ENCODE results near the gene E2F6. TPM values are rescaled to one million over a fixed set of nuclear protein-coding genes. Genes with fewer than 3 reads are reported as not detected.

Gene E2F6
- total RNA-seq, 1 experiment from 2014 or later = 14.2 TPM

DNA sequence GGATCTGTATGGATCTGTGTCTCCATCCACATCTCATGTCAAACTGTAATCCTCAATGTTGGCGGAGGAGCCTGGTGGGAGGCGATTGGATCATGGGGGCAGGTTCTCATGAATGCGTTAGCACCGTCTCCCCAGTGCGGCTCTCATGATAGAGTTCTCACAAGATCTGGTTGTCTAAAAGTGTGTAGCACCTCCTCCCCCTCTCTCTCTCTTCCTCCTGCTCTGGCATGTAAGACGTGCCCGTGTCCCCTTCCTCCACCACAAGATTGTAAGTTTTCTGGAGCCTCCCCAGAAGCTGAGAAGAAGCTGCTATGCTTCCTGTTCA lies 66.6 kb downstream of the E2F6 start:
- H3K27me3 Mint-ChIP-seq (ENCODE audit: low read depth) = no peaks in the 10 kb centered on the region
- ChIA-PET CTCF (no interaction called here), POLR2A (no interaction called here)
- ATAC-seq = no peak
- H3K4me3 Mint-ChIP-seq = no peak overlapping the region
- H3K4me1 Mint-ChIP-seq = peaks cover 7% of the 10 kb centered on the region
- peaks cover 5% of the 10 kb centered on the region; the same call in 1 of the 2 replicates for H3K9me3 Mint-ChIP-seq
- H3K27ac Mint-ChIP-seq = no peak overlapping the region
- no peak for DNase-seq (ENCODE audit: low spot score)
- no peaks in the 10 kb centered on the region for H3K36me3 Mint-ChIP-seq
- TF ChIP-seq AR (CRISPR knock-in tag; IDR thresholded peaks at IDR 0.05) (no peak), RELA (CRISPR knock-in tag; IDR thresholded peaks at IDR 0.05; ENCODE audit: borderline replicate concordance) (no peak), PREB (CRISPR knock-in tag; IDR thresholded peaks at IDR 0.05; ENCODE audit: borderline replicate concordance) (no peak)
- TF ChIP-seq, protein P1, sequence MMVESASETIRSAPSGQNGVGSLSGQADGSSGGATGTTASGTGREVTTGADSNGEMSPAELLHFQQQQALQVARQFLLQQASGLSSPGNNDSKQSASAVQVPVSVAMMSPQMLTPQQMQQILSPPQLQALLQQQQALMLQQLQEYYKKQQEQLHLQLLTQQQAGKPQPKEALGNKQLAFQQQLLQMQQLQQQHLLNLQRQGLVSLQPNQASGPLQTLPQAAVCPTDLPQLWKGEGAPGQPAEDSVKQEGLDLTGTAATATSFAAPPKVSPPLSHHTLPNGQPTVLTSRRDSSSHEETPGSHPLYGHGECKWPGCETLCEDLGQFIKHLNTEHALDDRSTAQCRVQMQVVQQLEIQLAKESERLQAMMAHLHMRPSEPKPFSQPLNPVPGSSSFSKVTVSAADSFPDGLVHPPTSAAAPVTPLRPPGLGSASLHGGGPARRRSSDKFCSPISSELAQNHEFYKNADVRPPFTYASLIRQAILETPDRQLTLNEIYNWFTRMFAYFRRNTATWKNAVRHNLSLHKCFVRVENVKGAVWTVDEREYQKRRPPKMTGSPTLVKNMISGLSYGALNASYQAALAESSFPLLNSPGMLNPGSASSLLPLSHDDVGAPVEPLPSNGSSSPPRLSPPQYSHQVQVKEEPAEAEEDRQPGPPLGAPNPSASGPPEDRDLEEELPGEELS (CRISPR knock-in tag; IDR thresholded peaks at IDR 0.05) = no peak
- TF ChIP-seq, protein P2, sequence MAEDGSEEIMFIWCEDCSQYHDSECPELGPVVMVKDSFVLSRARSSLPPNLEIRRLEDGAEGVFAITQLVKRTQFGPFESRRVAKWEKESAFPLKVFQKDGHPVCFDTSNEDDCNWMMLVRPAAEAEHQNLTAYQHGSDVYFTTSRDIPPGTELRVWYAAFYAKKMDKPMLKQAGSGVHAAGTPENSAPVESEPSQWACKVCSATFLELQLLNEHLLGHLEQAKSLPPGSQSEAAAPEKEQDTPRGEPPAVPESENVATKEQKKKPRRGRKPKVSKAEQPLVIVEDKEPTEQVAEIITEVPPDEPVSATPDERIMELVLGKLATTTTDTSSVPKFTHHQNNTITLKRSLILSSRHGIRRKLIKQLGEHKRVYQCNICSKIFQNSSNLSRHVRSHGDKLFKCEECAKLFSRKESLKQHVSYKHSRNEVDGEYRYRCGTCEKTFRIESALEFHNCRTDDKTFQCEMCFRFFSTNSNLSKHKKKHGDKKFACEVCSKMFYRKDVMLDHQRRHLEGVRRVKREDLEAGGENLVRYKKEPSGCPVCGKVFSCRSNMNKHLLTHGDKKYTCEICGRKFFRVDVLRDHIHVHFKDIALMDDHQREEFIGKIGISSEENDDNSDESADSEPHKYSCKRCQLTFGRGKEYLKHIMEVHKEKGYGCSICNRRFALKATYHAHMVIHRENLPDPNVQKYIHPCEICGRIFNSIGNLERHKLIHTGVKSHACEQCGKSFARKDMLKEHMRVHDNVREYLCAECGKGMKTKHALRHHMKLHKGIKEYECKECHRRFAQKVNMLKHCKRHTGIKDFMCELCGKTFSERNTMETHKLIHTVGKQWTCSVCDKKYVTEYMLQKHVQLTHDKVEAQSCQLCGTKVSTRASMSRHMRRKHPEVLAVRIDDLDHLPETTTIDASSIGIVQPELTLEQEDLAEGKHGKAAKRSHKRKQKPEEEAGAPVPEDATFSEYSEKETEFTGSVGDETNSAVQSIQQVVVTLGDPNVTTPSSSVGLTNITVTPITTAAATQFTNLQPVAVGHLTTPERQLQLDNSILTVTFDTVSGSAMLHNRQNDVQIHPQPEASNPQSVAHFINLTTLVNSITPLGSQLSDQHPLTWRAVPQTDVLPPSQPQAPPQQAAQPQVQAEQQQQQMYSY (CRISPR knock-in tag; IDR thresholded peaks at IDR 0.05) = no peak

DNA sequence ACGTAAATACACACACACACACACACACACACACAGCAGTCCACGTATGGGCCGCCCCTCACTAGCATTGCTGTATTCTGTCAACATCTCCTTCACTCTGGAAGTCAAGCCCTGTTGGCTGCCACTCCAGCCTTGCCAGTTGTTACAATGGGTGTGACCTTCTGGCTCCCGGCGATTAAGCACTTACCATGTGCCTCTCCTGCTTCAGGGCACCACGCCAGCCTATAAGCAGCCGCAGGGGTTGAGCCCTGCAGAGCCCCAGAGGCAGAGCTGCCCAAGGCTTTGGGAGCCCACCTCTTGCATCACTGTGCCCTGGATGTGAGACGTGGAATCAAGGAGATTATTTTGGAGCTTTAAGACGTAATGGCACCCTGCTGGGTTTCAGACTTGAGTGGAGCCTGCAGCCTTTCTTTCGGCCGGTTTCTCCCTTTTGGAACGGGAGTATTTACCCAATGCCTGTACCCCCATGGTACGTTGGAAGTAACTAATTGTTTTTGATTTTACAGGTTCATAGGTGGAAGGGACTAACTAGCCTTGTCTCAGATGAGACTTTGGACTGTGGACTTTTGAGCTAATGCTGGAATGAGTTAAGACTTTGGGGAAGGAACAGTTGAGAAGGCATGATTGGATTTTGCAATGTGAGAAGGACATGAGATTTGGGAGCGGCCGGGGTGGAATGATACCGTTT lies 67.1 kb downstream of the E2F6 start:
- Mint-ChIP-seq H3K9me3 (peaks cover 5% of the 10 kb centered on the region; the same call in 1 of the 2 replicates), H3K4me3 (no peak overlapping the region), H3K36me3 (no peaks in the 10 kb centered on the region), H3K27ac (no peak overlapping the region), H3K27me3 (ENCODE audit: low read depth) (no peaks in the 10 kb centered on the region), H3K4me1 (peaks cover 7% of the 10 kb centered on the region)
- ChIA-PET CTCF (interaction anchor here (2.0 kb wide), 1 partner anchor 13 kb away, joined by 8 read pairs; no protein-coding TSS in a partner anchor), POLR2A (no interaction called here)
- DNase-seq (ENCODE audit: low spot score) = no peak
- ATAC-seq = no peak
- TF ChIP-seq, protein P3, sequence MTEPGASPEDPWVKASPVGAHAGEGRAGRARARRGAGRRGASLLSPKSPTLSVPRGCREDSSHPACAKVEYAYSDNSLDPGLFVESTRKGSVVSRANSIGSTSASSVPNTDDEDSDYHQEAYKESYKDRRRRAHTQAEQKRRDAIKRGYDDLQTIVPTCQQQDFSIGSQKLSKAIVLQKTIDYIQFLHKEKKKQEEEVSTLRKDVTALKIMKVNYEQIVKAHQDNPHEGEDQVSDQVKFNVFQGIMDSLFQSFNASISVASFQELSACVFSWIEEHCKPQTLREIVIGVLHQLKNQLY (CRISPR knock-in tag; IDR thresholded peaks at IDR 0.05) = no peak
- TF ChIP-seq MYBL2 (CRISPR knock-in tag; IDR thresholded peaks at IDR 0.05) (no peak), RORB (CRISPR knock-in tag; IDR thresholded peaks at IDR 0.05) (no peak), SMAD4 (CRISPR knock-in tag; IDR thresholded peaks at IDR 0.05) (no peak), PRRX2 (CRISPR knock-in tag; IDR thresholded peaks at IDR 0.05) (no peak), EMX1 (CRISPR knock-in tag; IDR thresholded peaks at IDR 0.05) (no peak), ZNF396 (CRISPR knock-in tag; IDR thresholded peaks at IDR 0.05; ENCODE audit: borderline replicate concordance) (no peak), NR2C2 (CRISPR knock-in tag; IDR thresholded peaks at IDR 0.05) (no peak), ZNF121 (CRISPR knock-in tag; IDR thresholded peaks at IDR 0.05) (no peak), ZNF512 (CRISPR knock-in tag; IDR thresholded peaks at IDR 0.05; ENCODE audit: borderline replicate concordance) (no peak), HMGA2 (CRISPR knock-in tag; IDR thresholded peaks at IDR 0.05) (no peak), SOX15 (CRISPR knock-in tag; IDR thresholded peaks at IDR 0.05) (no peak), IRF2 (CRISPR knock-in tag; IDR thresholded peaks at IDR 0.05; ENCODE audit: borderline replicate concordance, low read depth) (no peak), E2F5 (CRISPR knock-in tag; IDR thresholded peaks at IDR 0.05) (no peak), OVOL2 (CRISPR knock-in tag; IDR thresholded peaks at IDR 0.05; ENCODE audit: borderline replicate concordance) (no peak)
- TF ChIP-seq, protein P4, sequence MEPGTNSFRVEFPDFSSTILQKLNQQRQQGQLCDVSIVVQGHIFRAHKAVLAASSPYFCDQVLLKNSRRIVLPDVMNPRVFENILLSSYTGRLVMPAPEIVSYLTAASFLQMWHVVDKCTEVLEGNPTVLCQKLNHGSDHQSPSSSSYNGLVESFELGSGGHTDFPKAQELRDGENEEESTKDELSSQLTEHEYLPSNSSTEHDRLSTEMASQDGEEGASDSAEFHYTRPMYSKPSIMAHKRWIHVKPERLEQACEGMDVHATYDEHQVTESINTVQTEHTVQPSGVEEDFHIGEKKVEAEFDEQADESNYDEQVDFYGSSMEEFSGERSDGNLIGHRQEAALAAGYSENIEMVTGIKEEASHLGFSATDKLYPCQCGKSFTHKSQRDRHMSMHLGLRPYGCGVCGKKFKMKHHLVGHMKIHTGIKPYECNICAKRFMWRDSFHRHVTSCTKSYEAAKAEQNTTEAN (CRISPR knock-in tag; IDR thresholded peaks at IDR 0.05) = no peak
